Sigmoid colon (tissue), 7 donors: ENCODE results near the gene STPG1. TPM values are rescaled to one million over a fixed set of nuclear protein-coding genes. Genes with fewer than 3 reads are reported as not detected.

Source experiments
- DNase-seq: peaks from one replicate; pipeline ENCODE4 v3.0.0-alpha.2; 2019
- H3K27ac ChIP-seq, 4 donors: fragments of 200-600 bp; sonication (generic); one replicate each; pipeline ENCODE4 v1.5.1; 2016 to 2019; ENCODE audit warnings: mild to moderate bottlenecking in 1 of 4
- H3K27me3 ChIP-seq, 3 donors: fragments of 200-600 bp; sonication (generic); one replicate each; pipeline ENCODE4 v1.5.1; 2019; ENCODE audit warnings: mild to moderate bottlenecking in 1 of 3
- H3K36me3 ChIP-seq, 4 donors: fragments of 200-600 bp; sonication (generic); one replicate each; pipeline ENCODE4 v1.5.1; 2016 to 2019
- H3K4me1 ChIP-seq, 4 donors: fragments of 200-600 bp; sonication (generic); one replicate each; pipeline ENCODE4 v1.5.1; 2017 to 2019
- H3K4me3 ChIP-seq, 4 donors: fragments of 200-600 bp; sonication (generic); one replicate each; pipeline ENCODE4 v1.5.1; 2017 to 2019; ENCODE audit warnings: mild to moderate bottlenecking in 2 of 4, moderate library complexity in 1 of 4
- H3K9me3 ChIP-seq, 4 donors: fragments of 200-600 bp in 3 of 4; sonication (generic) in 3 of 4; one replicate each; pipeline versions ENCODE4 v1.5.1 to v1.6.1; 2013 to 2019
- CTCF ChIP-seq, 4 experiments: fragments of 450-650 bp in 3 of 4; fragments of 200-600 bp in 1 of 4; IDR thresholded peaks; one replicate each; pipeline ENCODE4 v1.5.1; 2016 to 2019; ENCODE audit warnings: antibody characterized with exemption in 4 of 4, mild to moderate bottlenecking in 3 of 4, moderate library complexity in 2 of 4
- EP300 ChIP-seq, 4 donors: sonication (generic); formaldehyde crosslinking; IDR thresholded peaks; one replicate each; pipeline ENCODE4 v1.6.1; 2017; ENCODE audit warnings: antibody characterized with exemption in 4 of 4
- POLR2A ChIP-seq, 2 donors: fragments of 450-650 bp; IDR thresholded peaks; one replicate each; pipeline ENCODE4 v1.6.1; 2016; ENCODE audit warnings: antibody characterized with exemption in 2 of 2, mild to moderate bottlenecking in 2 of 2, moderate library complexity in 2 of 2
- POLR2AphosphoS5 ChIP-seq, 4 donors: sonication (generic); formaldehyde crosslinking; IDR thresholded peaks; one replicate each; pipeline ENCODE4 v1.6.1; 2017; ENCODE audit warnings: antibody characterized with exemption in 4 of 4
- WGBS, 2 donors: extraction: QIAGEN DNeasy Blood & Tissue Kit; methylation state at CpG; one replicate each; pipeline ENCODE4 v1.1.7; 2013; 5-methylcytosine and 5-hydroxymethylcytosine counted together
- intact Hi-C: fragments of 100-400 bp; cut with DNase I; formaldehyde crosslinking; loops from one replicate; pipeline ENCODE4 v1.15.1; 2023
- polyA plus RNA-seq, 3 donors: library from polyadenylated mRNA; stranded (reverse); fragments of 200-250 nt; gene quantifications; one replicate each; pipeline ENCODE4 v1.2.3, GENCODE V29; 2013
- total RNA-seq, 4 donors: library from RNA; depleted of rRNA; stranded (reverse); fragments of >200 nt; gene quantifications; one replicate each; pipeline ENCODE4 v1.1.0, GENCODE V29; 2016
- donor health status: healthy with polysubstance abuse.
- donor health status: Bipolar disorder and iron deficiency.
- donor health status: healthy.

Gene STPG1
- total and polyA plus RNA-seq, 7 donors, result 2.3 to 12.7 (median 4.6) TPM

DNA sequence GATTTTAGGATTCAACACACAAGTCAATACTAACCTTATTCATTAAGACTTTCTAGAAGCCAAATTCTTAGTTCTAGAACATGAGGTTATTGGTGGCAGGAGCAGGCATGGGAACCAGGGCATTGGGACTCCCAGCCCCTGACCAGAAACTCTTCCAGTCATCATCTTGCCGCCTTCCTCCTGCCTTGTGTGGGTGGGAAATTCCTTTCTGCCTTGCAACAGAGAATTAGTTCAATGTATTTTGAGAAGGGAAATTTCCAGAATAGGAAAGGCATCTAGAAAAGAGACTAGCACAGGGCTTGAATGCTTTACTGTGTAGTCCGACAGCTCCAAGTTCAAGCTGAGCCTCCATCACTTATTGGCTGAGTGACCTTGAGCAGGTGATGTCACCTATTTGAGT is 85.7 kb downstream of the STPG1 start:
- intact Hi-C loops, result no loop called here
- Histone ChIP-seq H3K9me3 (no peaks in the 10 kb centered on the region), H3K36me3 (no peaks in the 10 kb centered on the region), H3K27ac (no peak overlapping the region), H3K27me3 (no peaks in the 10 kb centered on the region), H3K4me3 (no peak overlapping the region), H3K4me1 (peaks cover 0 to 1% (median 0%) of the 10 kb centered on the region in 4 donors)
- TF ChIP-seq EP300 (IDR thresholded peaks at IDR 0.05) (no peak), POLR2AphosphoS5 (IDR thresholded peaks at IDR 0.05) (no peak), CTCF (IDR thresholded peaks at IDR 0.05) (no peak), POLR2A (IDR thresholded peaks at IDR 0.05) (no peak)
- DNase-seq, result no peak
- WGBS, 2 donors, result 86 to 94% methylated on average over 2 of the region's 2 CpGs

- intact Hi-C loops, result no loop called here
- TF ChIP-seq EP300 (IDR thresholded peaks at IDR 0.05) (no peak), CTCF (IDR thresholded peaks at IDR 0.05) (no peak), POLR2A (IDR thresholded peaks at IDR 0.05) (no peak), POLR2AphosphoS5 (IDR thresholded peaks at IDR 0.05) (no peak)
- no peaks in the 10 kb centered on the region for H3K36me3 ChIP-seq
- H3K27me3 ChIP-seq, result no peaks in the 10 kb centered on the region
- no peak overlapping the region for H3K4me3 ChIP-seq
- H3K27ac ChIP-seq, result no peak overlapping the region
- no peaks in the 10 kb centered on the region for H3K9me3 ChIP-seq
- no peak for DNase-seq
- H3K4me1 ChIP-seq, result peaks cover 0 to 5% (median 0%) of the 10 kb centered on the region in 4 donors
Measured at GRCh38 chr1:24327486-24327885, 86.1 kb downstream of the STPG1 start.

GRCh38 chr1:24325587-24326449 is 87.8 kb downstream of the STPG1 start:
- no peak overlapping the region for H3K4me3 ChIP-seq
- H3K27me3 ChIP-seq, result no peaks in the 10 kb centered on the region
- no peak overlapping the region for H3K27ac ChIP-seq
- no peaks in the 10 kb centered on the region for H3K9me3 ChIP-seq
- no peak for DNase-seq
- H3K4me1 ChIP-seq, result peaks cover 0 to 21% (median 12%) of the 10 kb centered on the region in 4 donors
- H3K36me3 ChIP-seq, result no peaks in the 10 kb centered on the region
- intact Hi-C loops, result no loop called here
- TF ChIP-seq CTCF (IDR thresholded peaks at IDR 0.05) (no peak), POLR2AphosphoS5 (IDR thresholded peaks at IDR 0.05) (no peak), POLR2A (IDR thresholded peaks at IDR 0.05) (no peak)
- 63 to 81% methylated on average over 7 of the region's 7 CpGs for WGBS, 2 donors

DNA sequence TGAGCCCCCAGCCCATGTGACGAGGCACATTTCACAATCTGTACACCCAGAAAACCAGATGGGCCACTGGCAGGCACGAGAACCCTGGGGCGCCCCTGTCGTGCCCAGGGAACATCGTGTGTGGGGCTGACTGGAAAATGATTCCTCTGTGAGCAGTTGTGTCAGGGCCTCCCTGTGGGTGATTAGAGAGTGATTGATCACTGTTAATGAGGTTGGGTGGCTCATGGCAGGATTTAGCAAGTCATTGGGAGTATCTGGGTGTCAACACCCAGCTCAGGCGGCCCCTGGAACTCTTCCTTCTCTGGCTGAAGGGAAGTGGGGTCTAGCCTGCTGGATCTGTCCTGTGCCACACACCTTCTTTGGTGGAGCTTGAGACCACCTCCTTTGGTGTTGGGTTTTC is 88.7 kb downstream of the STPG1 start:
- TF ChIP-seq POLR2AphosphoS5 (IDR thresholded peaks at IDR 0.05), result no peak
- TF ChIP-seq CTCF (IDR thresholded peaks at IDR 0.05), result no peak
- no peak for TF ChIP-seq EP300 (IDR thresholded peaks at IDR 0.05)
- TF ChIP-seq POLR2A (IDR thresholded peaks at IDR 0.05), result no peak
- no peaks in the 10 kb centered on the region for H3K27me3 ChIP-seq
- H3K4me3 ChIP-seq, result no peak overlapping the region
- H3K36me3 ChIP-seq, result no peaks in the 10 kb centered on the region
- DNase-seq, result no peak
- H3K4me1 ChIP-seq, result peaks cover 0 to 21% (median 12%) of the 10 kb centered on the region in 4 donors
- no peak overlapping the region for H3K27ac ChIP-seq
- no peaks in the 10 kb centered on the region for H3K9me3 ChIP-seq
- WGBS, 2 donors, result 87 to 93% methylated on average over 6 of the region's 6 CpGs
- intact Hi-C loops, result no loop called here
